GM10266 (cell line): ENCODE measurements around the gene LYPD6B.

Source experiments
- DNase-seq: peaks from one replicate; pipeline ENCODE4 v3.0.0; 2012; ENCODE audit errors: extremely low spot score
- CTCF ChIP-seq: IDR thresholded peaks from 2 replicates; pipeline ENCODE4 v1.5.1; 2012; ENCODE audit warnings: mild to moderate bottlenecking, low read depth; ENCODE audit not compliant: control insufficient read depth, insufficient read depth; ENCODE audit errors: missing control alignments

The LYPD6B gene

GRCh38 chr2:149038442-149039212, at the start of gene LYPD6B:
LYPD6B (plus strand) TSS chr2:149038699; CDS start chr2:149130949, 92,250 bp downstream.
- no peak for TF ChIP-seq CTCF
- peak; percentile 58 for DNase-seq

- TF ChIP-seq CTCF, result peak; percentile 57
- DNase-seq, result peak; percentile 62
These were observed 48.5 kb upstream of the LYPD6B start for GRCh38 chr2:148989882-148990493.

- no peak for TF ChIP-seq CTCF
- no peak for DNase-seq
These were observed 47.5 kb upstream of the LYPD6B start for GRCh38 chr2:148990968-148991367.

- no peak for DNase-seq
- no peak for TF ChIP-seq CTCF
These were observed 46.1 kb upstream of the LYPD6B start for GRCh38 chr2:148992448-148992847.

- no peak for DNase-seq
- TF ChIP-seq CTCF, result no peak
These were observed 45.1 kb upstream of the LYPD6B start for GRCh38 chr2:148993351-148993750.

GRCh38 chr2:148994341-148994740, 44.2 kb upstream of the LYPD6B start:
- DNase-seq, result no peak
- no peak for TF ChIP-seq CTCF

- no peak for TF ChIP-seq CTCF
- no peak for DNase-seq
These were observed 41.7 kb upstream of the LYPD6B start for GRCh38 chr2:148996805-148997204.
